Colonic mucosa (tissue), 4 donors: ENCODE results near the gene NPPB. TPM values are rescaled to one million over a fixed set of nuclear protein-coding genes. Genes with fewer than 3 reads are reported as not detected.

ENCODE experiments used
- DNase-seq: peaks from one replicate; pipeline ENCODE4 v3.0.0-alpha.2; 2020
- H3K27ac ChIP-seq: fragments of 200-600 bp; one replicate; pipeline ENCODE4 v1.8.0; 2021
- H3K27me3 ChIP-seq: fragments of 200-600 bp; one replicate; pipeline ENCODE4 v1.8.0; 2021
- H3K36me3 ChIP-seq: fragments of 200-600 bp; one replicate; pipeline ENCODE4 v1.8.0; 2021
- H3K4me1 ChIP-seq: fragments of 200-600 bp; one replicate; pipeline ENCODE4 v1.8.0; 2021; ENCODE audit warnings: mild to moderate bottlenecking
- H3K4me3 ChIP-seq: fragments of 200-600 bp; one replicate; pipeline ENCODE4 v1.8.0; 2021
- H3K9ac ChIP-seq, 2 donors: one replicate each; pipeline ENCODE4 v1.7.0; 2013; ENCODE audit warnings: control low read depth in 2 of 2, low read depth in 2 of 2, low read length in 2 of 2
- H3K9me3 ChIP-seq: fragments of 200-600 bp; one replicate; pipeline ENCODE4 v1.8.0; 2021
- intact Hi-C: fragments of 100-400 bp; cut with DNase I; formaldehyde crosslinking; loops from one replicate; pipeline ENCODE4 v1.14.1; 2022
- total RNA-seq, 2 donors: library from RNA; stranded (reverse); fragmentation: NEBNext Ultra II Directional in 1 of 2; extraction: Animal tissue kit (Norgen Biotek cat#: 25700) in 1 of 2; gene quantifications; one replicate each; pipeline ENCODE4 v1.2.1, GENCODE V29; 2021
- TF ChIP-seq, protein P1 (sequence below): fragments of 200-600 bp; IDR thresholded peaks from one replicate; pipeline ENCODE4 v1.8.0; 2022; ENCODE audit warnings: antibody characterized with exemption, mild to moderate bottlenecking
- donor health status: healthy.
- donor health status: DM: no; HTN: no; CAD: no.
- donor health status: DM: no; HTN: no; CAD: no.

The NPPB gene
- total RNA-seq, 2 donors from 2014 or later: not detected

DNA sequence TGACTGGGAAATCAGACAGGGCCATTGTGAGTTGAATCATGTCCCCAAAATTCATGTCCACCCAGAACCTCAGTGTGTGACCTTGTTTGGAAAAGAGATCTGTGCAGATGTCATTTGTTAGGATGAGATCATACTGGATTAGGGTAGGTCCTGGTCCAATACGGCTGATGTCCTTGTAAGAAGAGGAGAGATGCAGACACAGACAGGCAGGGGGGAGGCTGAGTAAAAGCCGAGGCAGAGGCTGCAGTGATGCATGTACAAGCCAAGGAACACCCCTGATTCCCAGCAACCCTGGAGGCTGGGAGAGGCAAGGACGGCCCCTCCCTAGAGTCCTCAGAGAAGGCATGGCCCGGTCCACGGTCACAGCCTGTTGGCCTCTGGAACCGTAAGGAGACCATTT is 15.9 kb upstream of the NPPB start:
- Histone ChIP-seq H3K4me3 (no peak overlapping the region), H3K27me3 (no peaks in the 10 kb centered on the region), H3K4me1 (no peaks in the 10 kb centered on the region), H3K36me3 (no peaks in the 10 kb centered on the region), H3K9ac (no peak overlapping the region), H3K9me3 (no peaks in the 10 kb centered on the region), H3K27ac (no peak overlapping the region)
- no peak for DNase-seq
- intact Hi-C loops: no loop called here
- TF ChIP-seq, protein P1, sequence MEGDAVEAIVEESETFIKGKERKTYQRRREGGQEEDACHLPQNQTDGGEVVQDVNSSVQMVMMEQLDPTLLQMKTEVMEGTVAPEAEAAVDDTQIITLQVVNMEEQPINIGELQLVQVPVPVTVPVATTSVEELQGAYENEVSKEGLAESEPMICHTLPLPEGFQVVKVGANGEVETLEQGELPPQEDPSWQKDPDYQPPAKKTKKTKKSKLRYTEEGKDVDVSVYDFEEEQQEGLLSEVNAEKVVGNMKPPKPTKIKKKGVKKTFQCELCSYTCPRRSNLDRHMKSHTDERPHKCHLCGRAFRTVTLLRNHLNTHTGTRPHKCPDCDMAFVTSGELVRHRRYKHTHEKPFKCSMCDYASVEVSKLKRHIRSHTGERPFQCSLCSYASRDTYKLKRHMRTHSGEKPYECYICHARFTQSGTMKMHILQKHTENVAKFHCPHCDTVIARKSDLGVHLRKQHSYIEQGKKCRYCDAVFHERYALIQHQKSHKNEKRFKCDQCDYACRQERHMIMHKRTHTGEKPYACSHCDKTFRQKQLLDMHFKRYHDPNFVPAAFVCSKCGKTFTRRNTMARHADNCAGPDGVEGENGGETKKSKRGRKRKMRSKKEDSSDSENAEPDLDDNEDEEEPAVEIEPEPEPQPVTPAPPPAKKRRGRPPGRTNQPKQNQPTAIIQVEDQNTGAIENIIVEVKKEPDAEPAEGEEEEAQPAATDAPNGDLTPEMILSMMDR: no peak

DNA sequence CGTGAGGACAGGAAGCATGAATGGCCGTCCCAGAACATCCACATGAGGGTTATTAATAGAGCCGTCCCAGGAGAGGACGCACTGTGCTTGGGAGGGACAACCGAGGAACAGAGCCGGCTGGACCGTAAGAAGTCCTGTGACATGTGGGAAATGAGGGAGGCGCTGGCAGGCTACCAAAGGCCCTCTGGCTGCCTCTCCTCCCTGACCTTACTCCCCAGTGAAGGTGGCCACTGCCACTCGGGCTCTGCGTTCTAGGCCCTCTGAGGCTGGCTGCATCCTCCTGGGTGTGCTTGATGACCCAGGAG is 15.5 kb upstream of the NPPB start:
- no peak overlapping the region for H3K27ac ChIP-seq
- H3K9ac ChIP-seq: no peak overlapping the region
- intact Hi-C loops: no loop called here
- no peaks in the 10 kb centered on the region for H3K36me3 ChIP-seq
- no peaks in the 10 kb centered on the region for H3K9me3 ChIP-seq
- DNase-seq: no peak
- no peak overlapping the region for H3K4me3 ChIP-seq
- H3K4me1 ChIP-seq: no peaks in the 10 kb centered on the region
- TF ChIP-seq, protein P1: no peak
- H3K27me3 ChIP-seq: no peaks in the 10 kb centered on the region

DNA sequence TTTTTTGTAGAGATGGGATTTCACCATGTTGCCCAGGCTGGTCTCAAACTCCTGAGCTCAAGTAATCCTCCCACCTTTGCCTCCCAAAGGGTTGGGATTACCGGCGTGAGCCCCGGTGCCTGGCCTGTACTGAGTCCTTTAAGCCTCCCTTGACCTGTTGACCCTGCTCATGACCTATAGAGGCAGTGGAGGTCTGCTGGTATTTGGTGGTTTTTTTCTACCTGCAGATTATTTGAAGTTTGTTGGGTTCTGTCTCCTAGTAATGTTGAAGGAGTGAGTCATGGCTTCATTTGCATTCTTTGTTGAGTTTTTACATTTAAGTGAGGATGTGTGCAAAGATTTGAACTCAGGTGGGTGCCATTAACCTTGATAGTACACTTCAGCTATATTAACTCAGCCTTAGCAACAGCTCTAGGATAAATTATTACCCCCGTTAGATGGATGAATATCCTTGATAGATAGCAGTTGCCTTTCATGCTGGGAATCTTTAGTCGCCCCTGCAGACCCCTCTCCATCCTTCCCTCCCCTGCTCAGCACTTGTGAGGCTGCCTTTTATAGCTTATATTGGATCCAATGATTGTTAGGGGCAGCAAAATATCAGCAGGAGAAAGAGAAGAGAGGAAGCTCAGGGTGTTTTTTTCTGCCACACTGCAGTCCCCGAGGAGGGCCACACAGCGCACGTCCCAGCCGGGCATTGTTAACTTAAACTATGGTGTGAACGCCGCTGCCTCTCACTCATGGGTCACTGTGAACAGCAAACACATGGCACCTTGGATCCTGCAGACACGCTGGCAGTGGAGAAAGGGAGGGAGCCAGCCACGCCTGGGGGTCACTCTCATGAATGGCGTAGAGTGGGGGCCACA is 14.9 kb upstream of the NPPB start:
- TF ChIP-seq, protein P1: no peak
- H3K27me3 ChIP-seq: no peaks in the 10 kb centered on the region
- no peak overlapping the region for H3K9ac ChIP-seq
- no peak overlapping the region for H3K4me3 ChIP-seq
- no peak for DNase-seq
- no peaks in the 10 kb centered on the region for H3K36me3 ChIP-seq
- no peaks in the 10 kb centered on the region for H3K4me1 ChIP-seq
- intact Hi-C loops: no loop called here
- no peaks in the 10 kb centered on the region for H3K9me3 ChIP-seq
- H3K27ac ChIP-seq: no peak overlapping the region

DNA sequence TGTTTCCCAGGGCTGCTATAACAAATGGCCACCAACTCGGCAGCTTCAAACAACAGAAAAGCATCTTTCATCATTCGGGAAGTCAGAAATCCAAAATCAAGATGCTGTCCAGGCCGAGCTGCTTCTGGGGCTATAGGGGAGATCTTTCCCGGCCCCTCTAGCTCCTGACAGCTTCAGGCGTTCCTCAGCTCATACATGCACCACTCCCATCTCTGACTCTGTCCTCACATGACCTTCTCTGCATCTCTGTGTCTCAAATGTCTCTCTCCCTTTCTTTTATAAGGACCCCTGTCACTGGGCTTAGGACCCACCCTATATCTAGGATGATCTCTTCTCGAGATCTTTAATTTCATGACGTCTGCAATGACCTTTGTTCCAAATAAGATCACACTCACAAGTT is 13.8 kb upstream of the NPPB start:
- no peaks in the 10 kb centered on the region for H3K4me1 ChIP-seq
- no peaks in the 10 kb centered on the region for H3K27me3 ChIP-seq
- intact Hi-C loops: no loop called here
- H3K4me3 ChIP-seq: no peak overlapping the region
- H3K36me3 ChIP-seq: no peaks in the 10 kb centered on the region
- no peak for DNase-seq
- TF ChIP-seq, protein P1: no peak
- H3K27ac ChIP-seq: no peak overlapping the region
- no peaks in the 10 kb centered on the region for H3K9me3 ChIP-seq
- H3K9ac ChIP-seq: no peak overlapping the region

DNA sequence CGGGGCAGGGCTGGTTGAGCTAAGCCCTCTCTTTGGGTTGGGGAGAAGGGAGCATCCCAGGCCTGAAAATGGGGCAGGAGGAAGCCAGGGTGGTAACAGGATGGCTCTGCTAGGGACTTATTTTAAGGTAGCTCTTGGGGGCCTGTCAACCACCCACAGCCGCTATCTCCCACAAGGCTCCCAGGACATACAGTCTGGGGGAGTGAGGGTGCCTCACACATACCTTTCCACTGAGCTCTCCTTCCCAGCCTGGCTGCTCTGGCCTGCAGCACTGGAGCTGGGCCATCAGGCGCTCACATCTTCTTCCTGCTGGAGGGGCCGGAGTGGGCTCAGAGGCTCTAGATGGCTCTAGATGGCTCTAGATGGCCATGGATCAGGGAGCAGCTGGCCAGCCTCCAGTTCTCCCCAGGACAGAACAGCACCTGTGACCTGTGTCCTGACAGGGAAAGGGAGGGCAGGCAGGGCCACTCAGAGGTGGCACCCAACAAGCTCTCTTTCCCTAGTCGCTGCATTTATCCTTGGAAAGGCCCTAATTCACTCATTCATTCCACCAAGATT is 11.0 kb upstream of the NPPB start:
- intact Hi-C loops: no loop called here
- H3K36me3 ChIP-seq: no peaks in the 10 kb centered on the region
- no peaks in the 10 kb centered on the region for H3K27me3 ChIP-seq
- H3K9me3 ChIP-seq: no peaks in the 10 kb centered on the region
- no peak overlapping the region for H3K27ac ChIP-seq
- TF ChIP-seq, protein P1: no peak
- H3K9ac ChIP-seq: no peak overlapping the region
- no peaks in the 10 kb centered on the region for H3K4me1 ChIP-seq
- no peak for DNase-seq
- H3K4me3 ChIP-seq: no peak overlapping the region
